MCF 10A (cell line): ENCODE results near the gene SYT11. TPM values are rescaled to one million over a fixed set of nuclear protein-coding genes. Genes with fewer than 3 reads are reported as not detected.
"Not testable (repeated sequence)": the region's sequence is repeated elsewhere in the genome, so short reads cannot be mapped to it uniquely, and the experiment has no call there.

Source experiments
- BruUV-seq: library from RNA; stranded (reverse); fragments of 400-500 nt; replicated peaks from 2 replicates; lab custom pipeline; 2021; lab: Mats Ljungman, UMichigan
- CTCF ChIA-PET: fragments of 300-600 bp; sonication (Branson Sonifier 250); formaldehyde crosslinking; extraction: SDS; loops from one replicate; lab custom pipeline; 2021; ENCODE audit warnings: antibody characterized with exemption, inconsistent platforms; lab: Yijun Ruan, JAX
- POLR2A ChIA-PET: fragments of 300-600, 350-650 bp; sonication (Branson Sonifier 250); formaldehyde crosslinking; extraction: SDS; loops from one replicate; lab custom pipeline; 2020; ENCODE audit warnings: antibody characterized with exemption, inconsistent platforms; lab: Yijun Ruan, JAX
- DNase-seq: peaks from one replicate; pipeline ENCODE4 v3.0.0-alpha.2; 2018; ENCODE audit not compliant: unreplicated experiment
- H3K27ac Mint-ChIP-seq: one replicate; pipeline ENCODE4 v1.8.0; 2022; ENCODE audit warnings: mild to moderate bottlenecking, low read depth, mixed read lengths; ENCODE audit not compliant: unreplicated experiment
- H3K27me3 Mint-ChIP-seq: one replicate; pipeline ENCODE4 v1.8.0; 2022; ENCODE audit warnings: mixed read lengths; ENCODE audit not compliant: insufficient read depth, unreplicated experiment
- H3K36me3 Mint-ChIP-seq: one replicate; pipeline ENCODE4 v1.8.0; 2022; ENCODE audit warnings: mild to moderate bottlenecking, moderate library complexity, mixed read lengths; ENCODE audit not compliant: insufficient read depth, unreplicated experiment
- H3K4me1 Mint-ChIP-seq: one replicate; pipeline ENCODE4 v1.8.0; 2022; ENCODE audit warnings: mixed read lengths; ENCODE audit not compliant: insufficient read depth, unreplicated experiment
- H3K4me3 Mint-ChIP-seq: one replicate; pipeline ENCODE4 v1.8.0; 2022; ENCODE audit warnings: mild to moderate bottlenecking, moderate library complexity, mixed read lengths; ENCODE audit not compliant: unreplicated experiment
- H3K9me3 Mint-ChIP-seq: one replicate; pipeline ENCODE4 v1.8.0; 2022; ENCODE audit warnings: mixed read lengths; ENCODE audit not compliant: unreplicated experiment
- intact Hi-C: fragments of 100-400 bp; cut with micrococcal nuclease; formaldehyde crosslinking; loops from 2 replicates; pipeline ENCODE4 v1.14.1; 2022
- total RNA-seq: library from RNA; stranded (reverse); gene quantifications from 2 replicates; pipeline ENCODE4 v1.2.3, GENCODE V29; 2022
- TF ChIP-seq, protein P1 (sequence below): fragments of 200-600 bp; IDR thresholded peaks from one replicate; pipeline ENCODE4 v1.8.0; 2022; ENCODE audit warnings: antibody characterized with exemption, mild to moderate bottlenecking; ENCODE audit not compliant: unreplicated experiment

The SYT11 gene
- total RNA-seq, 1 experiment from 2014 or later, result 0.14 TPM

DNA sequence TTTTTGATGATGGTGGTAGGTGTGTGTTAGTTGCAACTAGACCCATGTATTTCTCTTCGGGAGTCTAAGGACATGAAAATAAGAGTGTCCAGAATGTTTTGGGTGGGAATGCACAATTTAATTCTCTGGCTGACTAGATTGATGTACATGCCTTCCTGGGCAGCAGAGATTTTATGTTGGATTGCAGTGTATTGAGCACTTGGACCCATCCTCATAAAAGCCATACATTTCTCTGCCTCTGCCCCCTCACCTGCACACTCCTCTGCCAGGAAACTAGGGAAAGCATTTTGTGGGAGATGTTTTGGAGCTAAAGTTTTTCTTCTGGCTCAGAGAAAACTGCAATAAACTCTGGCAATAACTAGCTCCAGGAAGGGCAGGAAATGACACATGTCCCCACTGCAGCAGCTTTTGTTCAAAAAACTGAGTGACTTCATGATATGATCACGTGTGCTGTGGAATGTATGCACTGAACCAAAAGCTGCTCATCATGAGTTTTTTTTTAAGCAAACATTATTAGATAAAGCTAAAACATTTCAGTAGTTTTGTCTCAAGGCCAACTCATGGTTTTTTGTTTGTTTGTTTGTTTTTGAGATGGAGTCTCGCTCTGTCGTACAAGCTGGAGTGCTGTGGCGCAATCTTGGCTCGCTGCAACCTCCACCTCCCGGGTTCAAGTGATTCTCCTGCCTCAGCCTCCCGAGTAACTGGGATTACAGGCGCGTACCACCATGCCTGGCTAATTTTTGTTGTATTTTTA lies 34.2 kb downstream of the SYT11 start:
- CTCF ChIA-PET, result interaction anchor here (0.5 to 0.6 kb wide), 3 partner anchors 17 to 853 kb away, joined by 3 read pairs; no protein-coding TSS in a partner anchor
- Mint-ChIP-seq H3K4me1 (peaks cover 16% of the 10 kb centered on the region), H3K27ac (peak overlapping the region; percentile 93), H3K36me3 (peaks cover 29% of the 10 kb centered on the region), H3K27me3 (no peaks in the 10 kb centered on the region), H3K4me3 (peak overlapping the region; percentile 53), H3K9me3 (no peaks in the 10 kb centered on the region)
- TF ChIP-seq, protein P1, sequence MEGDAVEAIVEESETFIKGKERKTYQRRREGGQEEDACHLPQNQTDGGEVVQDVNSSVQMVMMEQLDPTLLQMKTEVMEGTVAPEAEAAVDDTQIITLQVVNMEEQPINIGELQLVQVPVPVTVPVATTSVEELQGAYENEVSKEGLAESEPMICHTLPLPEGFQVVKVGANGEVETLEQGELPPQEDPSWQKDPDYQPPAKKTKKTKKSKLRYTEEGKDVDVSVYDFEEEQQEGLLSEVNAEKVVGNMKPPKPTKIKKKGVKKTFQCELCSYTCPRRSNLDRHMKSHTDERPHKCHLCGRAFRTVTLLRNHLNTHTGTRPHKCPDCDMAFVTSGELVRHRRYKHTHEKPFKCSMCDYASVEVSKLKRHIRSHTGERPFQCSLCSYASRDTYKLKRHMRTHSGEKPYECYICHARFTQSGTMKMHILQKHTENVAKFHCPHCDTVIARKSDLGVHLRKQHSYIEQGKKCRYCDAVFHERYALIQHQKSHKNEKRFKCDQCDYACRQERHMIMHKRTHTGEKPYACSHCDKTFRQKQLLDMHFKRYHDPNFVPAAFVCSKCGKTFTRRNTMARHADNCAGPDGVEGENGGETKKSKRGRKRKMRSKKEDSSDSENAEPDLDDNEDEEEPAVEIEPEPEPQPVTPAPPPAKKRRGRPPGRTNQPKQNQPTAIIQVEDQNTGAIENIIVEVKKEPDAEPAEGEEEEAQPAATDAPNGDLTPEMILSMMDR, result no peak
- POLR2A ChIA-PET, result interaction anchor here (0.6 to 3.4 kb wide), 21 partner anchors 9 to 616 kb away, joined by 3 to 46 read pairs (median 4); partner anchors contain the start of genes GON4L, HCN3, KHDC4 and RIT1
- intact Hi-C loops, result loop anchor here (2.0 kb wide), 1 partner anchor 35 kb away; the partner anchor contains the start of gene SYT11
- DNase-seq, result peak; percentile 83
- BruUV-seq, result TSS peak; percentile 83

DNA sequence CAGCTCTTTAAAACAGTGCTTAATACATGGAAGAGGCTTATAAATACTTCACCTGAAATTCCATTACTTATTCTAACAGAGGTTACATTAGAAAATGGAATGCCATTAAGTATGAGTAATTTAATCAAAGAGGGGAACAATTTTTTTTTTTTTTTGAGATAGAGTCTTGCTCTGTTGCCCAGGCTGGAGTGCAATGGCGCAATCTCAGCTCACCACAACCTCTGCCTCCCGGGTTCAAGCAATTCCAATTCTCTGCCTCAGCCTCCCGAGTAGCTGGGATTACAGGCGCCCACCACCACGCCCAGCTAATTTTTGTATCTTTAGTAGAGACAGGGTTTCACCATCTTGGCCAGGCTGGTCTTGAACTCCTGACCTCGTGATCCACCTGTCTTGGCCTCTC lies 36.2 kb downstream of the SYT11 start:
- H3K9me3 Mint-ChIP-seq, intact Hi-C loops, H3K27ac Mint-ChIP-seq, DNase-seq, H3K27me3 Mint-ChIP-seq, H3K4me3 Mint-ChIP-seq, BruUV-seq: not testable (repeated sequence)
- peaks cover 20% of the 10 kb centered on the region for H3K4me1 Mint-ChIP-seq
- ChIA-PET CTCF (interaction anchor here (1.3 kb wide), 1 partner anchor 646 kb away, joined by 4 read pairs; no protein-coding TSS in a partner anchor), POLR2A (interaction anchor here (0.6 to 3.4 kb wide), 6 partner anchors 9 to 879 kb away, joined by 4 to 46 read pairs (median 5); partner anchors contain the start of gene KHDC4)
- peaks cover 50% of the 10 kb centered on the region for H3K36me3 Mint-ChIP-seq

DNA sequence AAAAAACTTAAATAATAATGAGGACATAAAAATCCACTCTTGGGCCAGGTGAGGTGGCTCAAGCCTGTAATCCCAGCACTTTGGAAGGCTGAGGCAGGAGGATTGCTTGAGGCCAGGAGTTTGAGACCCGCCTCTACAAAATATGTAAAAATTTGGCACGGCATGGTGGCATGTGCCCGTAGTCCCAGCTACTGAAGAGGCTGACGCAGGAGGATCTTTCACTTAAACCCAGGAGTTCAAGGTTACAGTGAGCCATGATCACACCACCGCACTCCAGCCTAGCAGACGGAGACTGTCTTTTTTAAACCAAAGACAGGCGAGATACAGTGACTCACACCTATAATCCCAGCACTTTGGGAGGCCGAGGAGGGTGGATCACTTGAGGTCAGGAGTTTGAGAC lies 37.1 kb downstream of the SYT11 start:
- not testable (repeated sequence) for BruUV-seq

DNA sequence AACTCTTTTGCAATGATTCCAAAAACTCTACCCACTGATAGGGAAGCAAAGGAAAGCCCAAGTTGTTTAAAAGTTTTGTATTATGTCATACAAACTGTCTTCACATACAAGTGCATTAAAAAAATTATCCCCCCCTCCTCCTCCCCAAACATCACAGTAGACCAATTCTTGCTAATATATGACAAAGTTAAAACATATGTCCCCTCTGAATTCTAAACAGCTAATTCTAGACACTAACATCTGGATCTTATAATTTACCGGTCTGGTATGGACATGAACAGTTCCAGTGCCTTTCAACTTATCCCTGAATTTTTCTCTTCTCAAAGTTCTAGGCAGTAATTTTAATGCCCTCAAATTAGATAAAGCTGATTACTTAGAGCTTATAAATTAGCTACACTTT lies 38.4 kb downstream of the SYT11 start:
- no TSS peak for BruUV-seq
- POLR2A ChIA-PET, result interaction anchor here (1.1 to 1.7 kb wide), 4 partner anchors 8 to 38 kb away, joined by 3 to 4 read pairs (median 4); partner anchors contain the start of gene SYT11
- DNase-seq, result no peak
- Mint-ChIP-seq H3K9me3 (no peaks in the 10 kb centered on the region), H3K27me3 (no peaks in the 10 kb centered on the region), H3K36me3 (peaks cover 69% of the 10 kb centered on the region), H3K27ac (no peak overlapping the region), H3K4me3 (no peak overlapping the region), H3K4me1 (peaks cover 16% of the 10 kb centered on the region)
- TF ChIP-seq, protein P1, result no peak
- intact Hi-C loops, result no loop called here
- CTCF ChIA-PET, result interaction anchor here (0.6 to 1.3 kb wide), 3 partner anchors 17 to 38 kb away, joined by 3 read pairs; no protein-coding TSS in a partner anchor

More for the DNA sequence above, 37.1 kb downstream of the SYT11 start:
- H3K4me3 Mint-ChIP-seq, intact Hi-C loops, H3K9me3 Mint-ChIP-seq, DNase-seq, CTCF ChIA-PET, H3K27ac Mint-ChIP-seq, H3K27me3 Mint-ChIP-seq: not testable (repeated sequence)
- Mint-ChIP-seq H3K4me1 (peaks cover 20% of the 10 kb centered on the region), H3K36me3 (peaks cover 58% of the 10 kb centered on the region)
- POLR2A ChIA-PET, result interaction anchor here (0.6 kb wide), 1 partner anchor 25 kb away, joined by 3 read pairs; no protein-coding TSS in a partner anchor
